GM12878 (cell line): Measurements from ENCODE around the gene FIBCD1. TPM values are rescaled to one million over a fixed set of nuclear protein-coding genes. Genes with fewer than 3 reads are reported as not detected.

Experiments used
- ATAC-seq: fragments of 200-7000 bp; cut with Tn5 transposase; 3 replicates; pipeline ENCODE4 v1.9.1; 2020; ENCODE audit warnings: mild to moderate bottlenecking, moderate library complexity
- BruUV-seq: library from RNA; stranded (reverse); fragments of 400-500 nt; replicated peaks from 2 replicates; lab custom pipeline; 2021; lab: Mats Ljungman, UMichigan
- CTCF ChIA-PET: fragments of 300-600 bp; sonication (Branson Sonifier 250); formaldehyde crosslinking; extraction: SDS; loops from one replicate; lab custom pipeline; 2021; ENCODE audit warnings: inconsistent platforms; lab: Yijun Ruan, JAX
- POLR2A ChIA-PET: fragments of 350-600 bp; formaldehyde crosslinking; extraction: SDS; loops from one replicate; lab custom pipeline; 2021; ENCODE audit warnings: inconsistent platforms; lab: Charles Lee
- RAD21 ChIA-PET: fragments of 300-600 bp; sonication (Branson Sonifier 250); formaldehyde crosslinking; loops from one replicate; lab custom pipeline; 2023; ENCODE audit warnings: antibody characterized with exemption; ENCODE audit not compliant: unreplicated experiment; lab: Charles Lee
- SMC1A ChIA-PET: fragments of 300-600 bp; sonication (Branson Sonifier 250); formaldehyde crosslinking; loops from one replicate; lab custom pipeline; 2023; ENCODE audit not compliant: unreplicated experiment, uncharacterized antibody; lab: Charles Lee
- DNase-seq: peaks from one replicate; pipeline ENCODE4 v3.0.0-alpha.2; 2011; ENCODE audit warnings: low read depth, low spot score
- FAIRE-seq: peaks from 3 replicates; lab custom pipeline; 2011; peaks lifted over from hg19 to GRCh38; lab: Jason Lieb, UNC
- H2AFZ ChIP-seq: 2 replicates; pipeline ENCODE4 v1.6.0; 2011; ENCODE audit warnings: low read depth, low read length, control low read depth; ENCODE audit not compliant: control insufficient read depth
- H3K27ac ChIP-seq: 2 replicates; pipeline ENCODE4 v1.5.1; 2011; ENCODE audit warnings: control low read depth; ENCODE audit not compliant: control insufficient read depth, insufficient read depth
- H3K27me3 ChIP-seq, 2 experiments: replicated peaks in 1 of 2; 2 replicates each; pipeline versions ENCODE4 v1.6.0 to v1.6.1; 2011; ENCODE audit warnings: low read length in 1 of 2; ENCODE audit not compliant: control insufficient read depth in 2 of 2, insufficient read depth in 2 of 2
- H3K36me3 ChIP-seq, 2 experiments: 2 replicates each; pipeline ENCODE4 v1.5.1; 2011; ENCODE audit warnings: low read length in 1 of 2; ENCODE audit not compliant: control insufficient read depth in 2 of 2, insufficient read depth in 2 of 2
- H3K4me1 ChIP-seq: 2 replicates; pipeline ENCODE4 v1.6.1; 2011; ENCODE audit warnings: mild to moderate bottlenecking, low read length, moderate library complexity, mixed read lengths; ENCODE audit not compliant: control insufficient read depth, insufficient read depth
- H3K4me2 ChIP-seq: 2 replicates; pipeline ENCODE4 v1.6.0; 2011; ENCODE audit warnings: control low read depth; ENCODE audit not compliant: control insufficient read depth, insufficient read depth
- H3K4me3 ChIP-seq: fragments of 200-600 bp; sonication (generic); 2 replicates; pipeline ENCODE4 v1.5.1; 2016
- H3K79me2 ChIP-seq: 2 replicates; pipeline ENCODE4 v1.6.0; 2011; ENCODE audit warnings: low read length; ENCODE audit not compliant: control insufficient read depth, insufficient read depth
- H3K9ac ChIP-seq: 2 replicates; pipeline ENCODE4 v1.8.0; 2011; ENCODE audit warnings: low read length, control low read depth, mixed read lengths; ENCODE audit not compliant: control insufficient read depth, insufficient read depth
- H3K9me3 ChIP-seq: replicated peaks from 3 replicates; pipeline ENCODE4 v1.5.1; 2011; ENCODE audit warnings: mild to moderate bottlenecking, low read length; ENCODE audit not compliant: control insufficient read depth, insufficient read depth
- H4K20me1 ChIP-seq: 2 replicates; pipeline ENCODE4 v1.6.0; 2011; ENCODE audit not compliant: control insufficient read depth, insufficient read depth
- CBX5 ChIP-seq: sonication (generic); IDR thresholded peaks from 2 replicates; pipeline ENCODE4 v1.6.1; 2016; ENCODE audit warnings: low read depth, moderate library complexity, mild to moderate bottlenecking, inconsistent platforms
- CHD2 ChIP-seq: IDR thresholded peaks from 2 replicates; pipeline ENCODE4 v1.6.1; 2011; ENCODE audit warnings: low read depth, low read length, improper control_type of control experiment, borderline replicate concordance
- EGR1 ChIP-seq, 2 experiments: IDR thresholded peaks; 1 replicate in 1 of 2; 2 replicates in 1 of 2; pipeline ENCODE4 v1.6.1; 2011 to 2012; ENCODE audit warnings: low read depth in 2 of 2, low read length in 2 of 2, borderline replicate concordance in 1 of 2, mild to moderate bottlenecking in 1 of 2, moderate library complexity in 1 of 2
- EZH2 ChIP-seq: IDR thresholded peaks from 2 replicates; pipeline ENCODE4 v1.6.1; 2012; ENCODE audit warnings: low read depth, mild to moderate bottlenecking, control low read depth, inconsistent platforms, low read length, borderline replicate concordance; ENCODE audit not compliant: control insufficient read depth
- MTA2 ChIP-seq: fragments of 450-650 bp; IDR thresholded peaks from 2 replicates; pipeline ENCODE4 v1.6.1; 2016; ENCODE audit warnings: low read depth, mild to moderate bottlenecking, moderate library complexity
- RAD51 ChIP-seq: fragments of 450-650 bp; IDR thresholded peaks from 2 replicates; pipeline ENCODE4 v1.6.1; 2016; ENCODE audit warnings: moderate library complexity, mild to moderate bottlenecking, inconsistent platforms
- SKIL ChIP-seq: fragments of 450-650 bp; IDR thresholded peaks from 2 replicates; pipeline ENCODE4 v1.6.1; 2017; ENCODE audit warnings: mild to moderate bottlenecking, low read depth, inconsistent platforms; ENCODE audit not compliant: poor library complexity, severe bottlenecking
- SPI1 ChIP-seq: IDR thresholded peaks from 2 replicates; pipeline ENCODE4 v1.6.1; 2011; ENCODE audit warnings: low read depth, mild to moderate bottlenecking, low read length, moderate library complexity, borderline replicate concordance; ENCODE audit not compliant: insufficient read depth
- WGBS: methylation state at CpG from one replicate; pipeline ENCODE4 v1.1.6; 2016; ENCODE audit warnings: low lambda C conversion rate; ENCODE audit not compliant: insufficient replicate concordance, insufficient coverage; ENCODE audit errors: missing lambda C conversion rate; 5-methylcytosine and 5-hydroxymethylcytosine counted together
- in situ Hi-C: fragments of 300-500 bp; cut with MboI; formaldehyde crosslinking; loops from 9 replicates; pipeline ENCODE4 v1.14.3; 2018; ENCODE audit warnings: mixed read lengths
- intact Hi-C: fragments of 100-400 bp; cut with micrococcal nuclease; formaldehyde crosslinking; loops from one replicate; pipeline ENCODE4 v1.14.2; 2022; ENCODE audit not compliant: unreplicated experiment
- polyA plus RNA-seq, 11 experiments: library from polyadenylated mRNA; depleted of rRNA in 4 of 11; unstranded in 6 of 11; stranded (reverse) in 5 of 11; fragments of >200 nt; fragmentation: Nextera tagmentation in 4 of 11; fragmentation: Illumina TruSeq in 1 of 11; extraction: Ambion mirVana in 4 of 11; extraction: Trizol in 1 of 11; gene quantifications; 1 replicate in 1 of 11; 2 replicates in 10 of 11; pipeline versions ENCODE4 v1.2.1 to v1.2.3, GENCODE V29; 2011 to 2016; ENCODE audit warnings: inconsistent platforms in 2 of 11, missing spikeins in 2 of 11, low read depth in 1 of 11
- total RNA-seq, 4 experiments: library from RNA; depleted of rRNA in 3 of 4; stranded (reverse); fragments of >200 nt in 3 of 4; fragmentation: Illumina TruSeq in 1 of 4; extraction: Trizol in 1 of 4; gene quantifications; 2 replicates each; pipeline versions ENCODE4 v1.2.1 to v1.2.3, GENCODE V29; 2013 to 2021
- TF ChIP-seq, protein P1 (sequence below): fragments of 150-350 bp; IDR thresholded peaks from 2 replicates; pipeline ENCODE4 v1.6.1; 2016; ENCODE audit warnings: low read depth, low read length
- TF ChIP-seq, protein P2 (sequence below): fragments of 450-650 bp; IDR thresholded peaks from 2 replicates; pipeline ENCODE4 v1.6.1; 2017; ENCODE audit warnings: mild to moderate bottlenecking, moderate library complexity

Gene FIBCD1
- total and polyA plus RNA-seq, 10 of the 15 experiments (the other 5 are each of a cell fraction or from before 2014, with no cell fraction given) = 0.04 to 0.95 (median 0.25) TPM; not detected in 6

GRCh38 chr9:130946766-130947617 lies 7.9 kb upstream of the FIBCD1 start (continued):
- TF ChIP-seq SKIL = no peak
- no peak for TF ChIP-seq CHD2
- no peak for TF ChIP-seq RAD51
- no peak for TF ChIP-seq CBX5

DNA sequence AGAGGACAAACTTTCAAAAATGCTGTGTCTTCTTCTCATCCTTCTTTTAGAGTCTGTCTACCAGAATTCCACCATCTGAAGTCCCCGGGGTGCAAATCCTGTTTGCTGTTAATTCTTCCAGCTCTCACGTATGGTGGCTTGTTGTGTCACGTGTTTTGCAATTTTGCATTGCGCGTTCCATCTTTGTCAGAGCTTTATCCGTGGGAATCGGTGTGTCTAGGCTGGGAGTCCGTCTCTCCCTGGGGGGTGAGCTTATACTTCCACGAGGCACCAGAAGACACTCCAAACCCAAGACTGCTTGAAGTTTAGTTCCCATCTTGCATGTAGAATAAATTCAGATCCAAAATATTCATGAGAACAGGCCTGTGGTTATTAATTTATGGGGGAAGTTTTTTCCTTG lies 6.1 kb upstream of the FIBCD1 start:
- no peaks in the 10 kb centered on the region for H3K4me1 ChIP-seq
- WGBS = 42% methylated on average over 9 of the region's 9 CpGs
- peaks cover 6% of the 10 kb centered on the region; the same call in 1 of the 2 replicates for H4K20me1 ChIP-seq
- H3K79me2 ChIP-seq = no peaks in the 10 kb centered on the region
- ATAC-seq = no peak
- in situ Hi-C loops = no loop called here
- RAD21 ChIA-PET = no interaction called here
- SMC1A ChIA-PET = interaction anchor here (0.7 kb wide), 1 partner anchor 76 kb away, joined by 3 read pairs; no protein-coding TSS in a partner anchor
- no peak overlapping the region for H3K27ac ChIP-seq
- H2AFZ ChIP-seq = no peak overlapping the region
- CTCF ChIA-PET = interaction anchor here (0.6 to 1.4 kb wide), 5 partner anchors 10 to 174 kb away, joined by 3 to 6 read pairs (median 3); no protein-coding TSS in a partner anchor
- no peak for DNase-seq
- no peak overlapping the region for H3K9ac ChIP-seq
- intact Hi-C loops = no loop called here
- no peaks in the 10 kb centered on the region for H3K36me3 ChIP-seq
- H3K27me3 ChIP-seq = peaks cover 3% of the 10 kb centered on the region in 2 experiments; a peak in 3 of 4 replicates
- no peak overlapping the region for H3K4me2 ChIP-seq
- POLR2A ChIA-PET = no interaction called here
- no peak overlapping the region for H3K4me3 ChIP-seq
- no TSS peak for BruUV-seq
- no peaks in the 10 kb centered on the region; the same call in 2 of the 3 replicates for H3K9me3 ChIP-seq
- no peak for FAIRE-seq
- TF ChIP-seq EGR1 (IDR thresholded peaks at IDR 0.05; ENCODE audit: borderline replicate concordance in 1 of 2, low read depth in 2 of 2, low read length in 2 of 2) (no peak), SPI1 (no peak), EZH2 (no peak), MTA2 (no peak)
- TF ChIP-seq, protein P1, sequence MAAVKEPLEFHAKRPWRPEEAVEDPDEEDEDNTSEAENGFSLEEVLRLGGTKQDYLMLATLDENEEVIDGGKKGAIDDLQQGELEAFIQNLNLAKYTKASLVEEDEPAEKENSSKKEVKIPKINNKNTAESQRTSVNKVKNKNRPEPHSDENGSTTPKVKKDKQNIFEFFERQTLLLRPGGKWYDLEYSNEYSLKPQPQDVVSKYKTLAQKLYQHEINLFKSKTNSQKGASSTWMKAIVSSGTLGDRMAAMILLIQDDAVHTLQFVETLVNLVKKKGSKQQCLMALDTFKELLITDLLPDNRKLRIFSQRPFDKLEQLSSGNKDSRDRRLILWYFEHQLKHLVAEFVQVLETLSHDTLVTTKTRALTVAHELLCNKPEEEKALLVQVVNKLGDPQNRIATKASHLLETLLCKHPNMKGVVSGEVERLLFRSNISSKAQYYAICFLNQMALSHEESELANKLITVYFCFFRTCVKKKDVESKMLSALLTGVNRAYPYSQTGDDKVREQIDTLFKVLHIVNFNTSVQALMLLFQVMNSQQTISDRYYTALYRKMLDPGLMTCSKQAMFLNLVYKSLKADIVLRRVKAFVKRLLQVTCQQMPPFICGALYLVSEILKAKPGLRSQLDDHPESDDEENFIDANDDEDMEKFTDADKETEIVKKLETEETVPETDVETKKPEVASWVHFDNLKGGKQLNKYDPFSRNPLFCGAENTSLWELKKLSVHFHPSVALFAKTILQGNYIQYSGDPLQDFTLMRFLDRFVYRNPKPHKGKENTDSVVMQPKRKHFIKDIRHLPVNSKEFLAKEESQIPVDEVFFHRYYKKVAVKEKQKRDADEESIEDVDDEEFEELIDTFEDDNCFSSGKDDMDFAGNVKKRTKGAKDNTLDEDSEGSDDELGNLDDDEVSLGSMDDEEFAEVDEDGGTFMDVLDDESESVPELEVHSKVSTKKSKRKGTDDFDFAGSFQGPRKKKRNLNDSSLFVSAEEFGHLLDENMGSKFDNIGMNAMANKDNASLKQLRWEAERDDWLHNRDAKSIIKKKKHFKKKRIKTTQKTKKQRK = no peak
- TF ChIP-seq, protein P2, sequence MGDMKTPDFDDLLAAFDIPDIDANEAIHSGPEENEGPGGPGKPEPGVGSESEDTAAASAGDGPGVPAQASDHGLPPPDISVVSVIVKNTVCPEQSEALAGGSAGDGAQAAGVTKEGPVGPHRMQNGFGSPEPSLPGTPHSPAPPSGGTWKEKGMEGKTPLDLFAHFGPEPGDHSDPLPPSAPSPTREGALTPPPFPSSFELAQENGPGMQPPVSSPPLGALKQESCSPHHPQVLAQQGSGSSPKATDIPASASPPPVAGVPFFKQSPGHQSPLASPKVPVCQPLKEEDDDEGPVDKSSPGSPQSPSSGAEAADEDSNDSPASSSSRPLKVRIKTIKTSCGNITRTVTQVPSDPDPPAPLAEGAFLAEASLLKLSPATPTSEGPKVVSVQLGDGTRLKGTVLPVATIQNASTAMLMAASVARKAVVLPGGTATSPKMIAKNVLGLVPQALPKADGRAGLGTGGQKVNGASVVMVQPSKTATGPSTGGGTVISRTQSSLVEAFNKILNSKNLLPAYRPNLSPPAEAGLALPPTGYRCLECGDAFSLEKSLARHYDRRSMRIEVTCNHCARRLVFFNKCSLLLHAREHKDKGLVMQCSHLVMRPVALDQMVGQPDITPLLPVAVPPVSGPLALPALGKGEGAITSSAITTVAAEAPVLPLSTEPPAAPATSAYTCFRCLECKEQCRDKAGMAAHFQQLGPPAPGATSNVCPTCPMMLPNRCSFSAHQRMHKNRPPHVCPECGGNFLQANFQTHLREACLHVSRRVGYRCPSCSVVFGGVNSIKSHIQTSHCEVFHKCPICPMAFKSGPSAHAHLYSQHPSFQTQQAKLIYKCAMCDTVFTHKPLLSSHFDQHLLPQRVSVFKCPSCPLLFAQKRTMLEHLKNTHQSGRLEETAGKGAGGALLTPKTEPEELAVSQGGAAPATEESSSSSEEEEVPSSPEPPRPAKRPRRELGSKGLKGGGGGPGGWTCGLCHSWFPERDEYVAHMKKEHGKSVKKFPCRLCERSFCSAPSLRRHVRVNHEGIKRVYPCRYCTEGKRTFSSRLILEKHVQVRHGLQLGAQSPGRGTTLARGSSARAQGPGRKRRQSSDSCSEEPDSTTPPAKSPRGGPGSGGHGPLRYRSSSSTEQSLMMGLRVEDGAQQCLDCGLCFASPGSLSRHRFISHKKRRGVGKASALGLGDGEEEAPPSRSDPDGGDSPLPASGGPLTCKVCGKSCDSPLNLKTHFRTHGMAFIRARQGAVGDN = no peak
